GM10847 (cell line): ENCODE results near the gene RSAD2.

Source experiments
- POLR2A ChIP-seq: IDR thresholded peaks from 2 replicates; pipeline ENCODE4 v1.6.1; 2011; ENCODE audit not compliant: insufficient read length; ENCODE audit errors: extremely low read depth

RSAD2 gene

GRCh38 chr2:6855860-6856547 lies 21.6 kb upstream of the RSAD2 start:
- no peak for TF ChIP-seq POLR2A

DNA sequence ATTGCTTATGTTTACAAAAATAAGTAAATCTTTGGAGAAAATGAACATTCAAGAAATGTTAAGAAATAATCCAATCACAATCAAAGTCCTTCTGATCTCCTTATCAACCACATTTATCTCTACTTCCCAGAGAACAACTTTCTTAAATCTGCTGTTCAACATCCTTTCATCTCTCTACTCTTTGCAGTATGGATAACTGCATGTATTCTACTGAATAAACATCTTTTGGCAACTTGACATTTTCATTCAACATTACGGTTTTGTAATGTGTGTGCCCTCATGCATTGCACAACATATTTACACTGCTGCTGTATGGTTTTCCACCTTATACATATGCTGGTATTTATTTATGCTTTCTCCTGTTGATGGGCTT lies 21.0 kb upstream of the RSAD2 start:
- no peak for TF ChIP-seq POLR2A

DNA sequence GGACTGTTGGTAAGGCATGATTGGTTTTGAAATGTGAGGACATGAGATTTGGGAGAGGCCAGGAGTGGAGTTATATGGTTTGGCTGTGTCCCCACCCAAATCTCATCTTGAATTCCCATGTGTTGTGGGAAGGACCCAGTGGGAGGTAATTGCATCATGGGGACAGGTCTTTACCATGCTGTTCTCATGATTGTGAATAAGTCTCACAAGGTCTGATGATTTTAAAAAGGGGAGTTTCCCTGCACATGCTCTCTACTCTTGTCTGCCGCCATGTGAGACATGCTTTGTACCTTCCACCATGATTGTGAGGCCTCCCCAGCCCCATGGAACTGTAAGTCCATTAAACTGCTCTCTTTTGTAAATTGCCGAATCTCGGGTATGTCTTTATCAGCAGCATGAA lies 17.3 kb upstream of the RSAD2 start:
- TF ChIP-seq POLR2A: no peak

DNA sequence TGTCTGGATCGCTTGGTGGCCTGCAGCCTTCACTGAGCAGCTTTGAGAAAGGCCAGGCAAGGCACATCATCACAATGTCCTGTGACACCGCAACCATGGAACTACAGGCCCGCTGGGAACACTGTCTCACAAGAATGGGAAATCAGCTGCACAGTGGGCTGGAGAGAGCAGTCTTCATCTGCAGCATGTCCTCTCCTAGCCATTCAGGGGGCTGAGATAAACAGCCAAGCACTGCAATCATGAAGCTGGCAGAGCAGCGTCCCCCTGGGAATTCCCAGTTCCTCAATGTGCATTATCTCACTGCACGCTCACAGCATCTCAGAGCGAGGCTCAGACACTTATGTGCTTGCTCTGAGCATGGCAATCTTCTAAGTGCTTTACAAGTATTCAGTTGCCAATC lies 13.8 kb upstream of the RSAD2 start:
- TF ChIP-seq POLR2A: no peak

GRCh38 chr2:6864231-6864754 lies 13.3 kb upstream of the RSAD2 start:
- TF ChIP-seq POLR2A: no peak

- no peak for TF ChIP-seq POLR2A
Measured at GRCh38 chr2:6864923-6865345, 12.6 kb upstream of the RSAD2 start.

DNA sequence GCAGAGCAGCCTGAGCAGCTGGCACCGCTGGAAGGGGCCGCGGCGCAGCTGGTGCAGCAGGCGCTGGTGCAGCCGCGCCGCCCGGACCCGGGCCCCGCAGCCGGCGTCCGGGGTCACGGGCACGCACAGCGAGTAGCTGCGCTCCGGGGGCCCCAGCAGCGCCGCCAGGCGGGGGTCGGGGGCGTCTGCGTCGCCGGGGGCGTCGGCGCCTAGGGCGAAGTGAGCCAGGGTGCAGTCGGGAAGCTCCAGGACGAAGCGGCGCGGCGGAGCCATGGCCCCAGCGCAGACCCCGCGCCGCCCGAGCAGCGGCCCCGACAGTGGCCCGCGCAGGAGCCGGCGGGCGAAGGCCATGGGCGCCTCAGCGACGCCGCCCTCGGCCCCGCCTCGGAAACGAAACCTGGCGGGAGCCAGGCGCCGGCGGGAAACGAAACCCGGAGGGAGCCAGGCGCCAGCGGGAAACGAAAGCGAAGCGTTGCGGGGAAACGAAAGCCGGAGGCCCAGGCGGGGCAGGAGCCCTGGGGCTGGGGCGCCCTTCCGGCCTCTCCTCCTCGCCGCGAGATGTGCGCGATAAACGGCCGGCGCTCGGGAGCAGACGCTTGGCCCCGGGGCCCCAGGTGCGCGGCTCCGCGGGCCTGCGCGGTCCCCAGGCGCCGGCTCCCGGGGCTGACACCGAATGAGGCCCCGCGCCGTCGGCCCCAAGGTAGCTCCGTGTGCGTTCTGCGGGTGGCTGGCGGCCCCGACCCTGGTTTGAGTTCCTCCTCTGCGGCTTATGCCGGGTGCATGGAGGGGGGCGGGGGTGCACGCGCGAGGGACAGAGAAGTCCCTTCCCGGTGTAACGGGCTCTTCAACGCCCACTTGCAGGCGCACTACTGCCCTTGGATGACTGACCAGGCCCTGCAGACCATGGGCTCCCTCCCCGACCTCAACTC lies 12.0 kb upstream of the RSAD2 start, which contains the start of gene CMPK2:
Gene CMPK2, minus strand, starts transcription at position 562 of the 929 bp plus-strand sequence. Its CDS starts 211 bp downstream, at position 351.
- peak; percentile 93 for TF ChIP-seq POLR2A

DNA sequence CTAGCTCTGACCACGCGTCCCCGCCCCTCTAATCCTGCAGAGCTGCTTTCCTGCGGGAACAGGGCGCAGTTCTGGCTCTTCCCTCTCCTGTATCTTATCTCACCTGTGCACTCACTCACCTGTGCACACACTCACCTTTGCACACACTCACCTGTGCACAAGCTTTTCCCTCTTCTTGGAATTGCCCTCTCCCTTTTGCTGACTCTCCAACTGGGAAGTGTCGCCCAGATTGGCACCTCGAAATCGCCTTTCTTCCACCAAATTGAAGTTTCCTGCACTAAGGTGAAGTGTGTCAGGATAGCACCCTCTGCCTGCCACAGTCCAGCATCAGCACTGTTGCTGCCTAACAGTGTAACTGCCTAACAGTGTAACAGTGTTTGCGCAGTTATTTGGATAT lies 11.3 kb upstream of the RSAD2 start:
- TF ChIP-seq POLR2A: no peak

- TF ChIP-seq POLR2A: no peak
Measured at GRCh38 chr2:6866982-6867381, 10.6 kb upstream of the RSAD2 start.

- TF ChIP-seq POLR2A: no peak
Measured at GRCh38 chr2:6872394-6872793, 5.2 kb upstream of the RSAD2 start.

GRCh38 chr2:6874032-6874431 lies 3.5 kb upstream of the RSAD2 start:
- TF ChIP-seq POLR2A: no peak

DNA sequence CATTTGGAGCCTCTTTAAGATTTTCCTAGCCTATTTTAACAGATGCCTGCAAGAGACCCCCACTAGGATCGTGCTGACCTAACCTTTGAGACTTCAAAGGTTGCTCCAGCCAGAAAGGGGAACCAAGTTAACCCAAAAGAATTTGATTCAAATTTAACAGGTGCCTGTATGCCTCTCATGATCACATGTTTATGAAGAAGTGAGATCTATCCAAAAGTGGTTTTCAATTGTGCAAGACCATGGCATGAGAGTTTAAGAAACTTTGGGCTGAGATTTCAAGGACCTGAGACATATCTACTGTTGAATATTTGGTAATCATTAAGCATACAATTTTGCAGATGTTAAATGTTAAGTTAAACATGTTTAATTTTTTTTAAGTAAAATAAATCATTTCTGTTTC lies 1.3 kb upstream of the RSAD2 start:
- TF ChIP-seq POLR2A: no peak

- no peak for TF ChIP-seq POLR2A
Measured at GRCh38 chr2:6878549-6878948, 972 bp downstream of the RSAD2 start.

- no peak for TF ChIP-seq POLR2A
Measured at GRCh38 chr2:6879011-6879410, 1.4 kb downstream of the RSAD2 start.

- TF ChIP-seq POLR2A: no peak
Measured at GRCh38 chr2:6880200-6880733, 2.7 kb downstream of the RSAD2 start.

DNA sequence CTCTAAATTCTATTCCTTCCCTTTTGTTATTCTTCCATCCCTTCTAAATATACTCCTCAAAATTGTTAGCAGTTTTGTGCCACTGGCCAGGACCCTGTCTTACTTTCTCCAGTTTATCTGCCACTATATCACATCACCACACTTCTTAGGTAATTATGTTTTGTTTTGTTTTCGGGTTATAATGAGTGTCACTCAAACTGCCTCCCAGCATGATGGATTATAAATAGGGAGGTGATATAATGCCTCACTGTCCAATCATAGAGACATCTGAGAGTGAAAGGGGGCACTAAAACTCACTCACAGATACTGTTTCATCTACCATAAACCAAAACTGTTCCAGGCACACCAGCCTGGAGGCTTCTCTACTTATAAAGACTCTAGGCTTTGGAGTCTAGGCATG lies 3.5 kb downstream of the RSAD2 start:
- no peak for TF ChIP-seq POLR2A
